HUDEP-2 (cell line): ENCODE measurements around the gene VPS13A.

Experiments
- DNase-seq, 76 experiments: peaks; one replicate each; lab custom pipeline; 2025; ENCODE audit not compliant: unreplicated experiment in 76 of 76; lab: John Stamatoyannopoulos, UW

VPS13A gene

DNA sequence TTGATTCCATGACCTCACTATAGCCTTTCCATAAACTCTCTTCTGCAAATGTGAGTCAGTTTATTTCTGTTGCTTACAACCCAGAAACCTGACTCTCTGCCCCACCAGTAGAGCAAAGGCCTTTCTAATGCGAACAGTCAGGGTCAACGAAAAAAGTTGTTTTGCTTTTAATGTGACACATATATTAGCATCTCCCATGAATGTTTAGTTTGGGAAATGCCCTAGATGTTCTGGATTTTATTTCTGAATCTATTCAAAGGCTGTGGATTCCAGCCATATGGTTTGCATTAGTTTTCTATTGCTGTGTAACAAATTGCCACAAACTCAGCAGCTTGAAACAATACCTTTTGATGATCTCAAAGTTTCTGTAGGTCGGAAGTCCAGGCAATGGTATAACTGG, 277.3 kb downstream of the VPS13A start:
- no peak for DNase-seq

DNA sequence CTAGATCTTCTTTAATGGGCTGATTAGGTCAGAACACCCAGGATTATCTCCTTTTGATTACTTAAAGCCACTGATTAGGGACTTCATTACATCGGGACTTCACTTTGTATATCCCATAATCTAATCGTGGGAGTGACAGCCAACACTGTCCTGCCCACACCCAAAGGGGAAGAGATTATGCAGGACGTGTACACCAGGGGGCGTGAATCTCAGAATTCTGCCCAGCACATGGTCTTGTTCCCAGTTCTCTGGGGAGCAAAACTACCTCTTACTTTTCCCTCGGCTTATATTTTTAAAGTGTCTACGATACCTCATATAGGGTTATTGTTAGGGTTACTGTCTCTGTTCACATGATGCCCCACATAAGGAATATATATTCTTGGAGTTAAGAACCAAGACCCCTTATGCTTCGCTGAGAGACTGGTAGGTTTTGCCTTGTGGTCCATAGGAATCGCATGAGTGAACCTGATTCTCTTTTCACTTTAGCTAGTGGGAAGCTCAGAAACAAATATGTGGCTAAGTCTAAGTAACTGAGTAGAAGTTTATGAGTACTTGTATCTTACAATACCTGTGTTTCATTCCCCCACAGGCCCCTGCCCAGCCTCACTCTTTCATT, 278.1 kb downstream of the VPS13A start:
- DNase-seq = peak in 57 of 76 experiments; percentile 1 to 68 (median 27)

DNA sequence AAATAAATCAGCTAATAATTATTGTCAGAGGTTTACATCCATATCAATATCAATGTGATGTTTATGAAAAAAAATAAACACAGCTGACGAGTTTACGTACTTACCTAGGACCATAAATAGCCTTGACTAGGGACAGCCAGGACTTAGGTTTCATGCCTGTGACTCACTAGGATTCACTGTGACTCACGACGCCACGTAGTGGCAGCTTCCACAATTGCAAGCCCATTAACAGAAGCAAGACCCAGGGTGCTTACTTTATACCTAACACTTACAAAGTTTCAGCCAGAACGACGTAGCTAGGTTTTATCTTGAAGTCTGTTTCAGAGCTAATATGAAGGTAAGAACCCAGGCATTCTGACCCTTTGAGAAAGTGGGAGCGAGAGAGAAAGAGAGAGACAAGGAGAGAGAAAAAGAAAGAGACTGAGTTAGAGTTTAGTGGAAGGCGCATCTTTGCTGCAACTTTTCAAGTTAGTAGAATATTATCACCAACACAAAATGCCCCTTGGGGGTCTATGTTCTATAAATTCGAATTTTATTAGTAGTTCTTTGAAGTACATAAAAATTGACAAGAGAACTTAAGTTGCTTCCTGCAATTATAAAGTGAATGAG, 279.6 kb downstream of the VPS13A start:
- peak in 71 of 76 experiments; percentile 1 to 85 (median 61) for DNase-seq

DNA sequence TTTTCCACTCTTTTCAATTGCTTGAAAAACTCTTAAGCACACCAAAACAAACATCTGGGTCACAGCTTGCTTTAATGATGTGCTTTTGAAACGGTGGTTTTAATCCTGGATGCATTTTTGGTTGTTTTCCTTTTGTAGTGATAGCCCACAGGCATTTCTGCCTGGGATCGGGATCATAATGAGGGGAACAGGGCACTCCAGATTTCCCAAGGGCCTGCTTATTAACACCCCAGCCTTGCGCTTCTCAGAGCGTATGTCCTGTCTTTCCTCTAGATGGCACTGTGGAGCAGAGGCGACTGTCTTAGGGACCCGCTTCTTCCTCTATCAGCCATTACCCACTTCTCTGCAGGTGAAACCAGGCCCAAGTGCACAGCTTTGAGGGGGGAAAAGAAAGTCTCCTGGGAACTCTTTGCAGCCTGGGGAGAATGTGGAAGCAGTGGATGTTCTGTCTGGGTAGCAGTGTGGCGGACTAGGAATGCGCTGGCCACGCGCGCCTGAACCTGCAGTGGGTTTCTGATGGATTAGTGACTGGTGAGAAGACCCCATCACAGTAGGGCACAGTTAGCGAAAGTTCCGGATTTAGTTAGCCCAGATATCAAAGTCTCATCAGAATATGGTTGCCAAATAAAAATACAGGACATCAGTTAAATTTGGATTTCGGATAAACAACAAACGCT, 280.7 kb downstream of the VPS13A start:
- peak in 52 of 76 experiments; percentile 2 to 67 (median 31) for DNase-seq

DNA sequence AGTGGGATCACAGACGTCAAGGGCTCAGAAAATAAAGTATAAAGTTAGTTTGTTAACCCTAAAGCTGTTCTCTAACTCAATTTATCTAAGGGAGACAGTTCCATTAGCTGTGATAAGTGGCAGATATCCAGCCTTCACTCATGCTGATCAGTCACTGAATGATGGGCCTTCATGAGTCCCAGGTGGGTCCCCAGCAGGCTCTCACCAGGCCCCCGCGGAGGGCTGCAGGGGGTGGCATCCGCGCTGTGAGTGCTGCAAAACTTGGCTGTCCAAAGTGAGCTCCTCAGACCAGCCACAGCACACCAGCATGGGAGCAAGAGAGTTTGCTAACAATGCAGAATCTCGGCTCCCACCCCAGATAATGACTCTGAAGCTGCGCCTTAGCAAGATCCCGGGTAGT, 283.6 kb downstream of the VPS13A start:
- DNase-seq = no peak

DNA sequence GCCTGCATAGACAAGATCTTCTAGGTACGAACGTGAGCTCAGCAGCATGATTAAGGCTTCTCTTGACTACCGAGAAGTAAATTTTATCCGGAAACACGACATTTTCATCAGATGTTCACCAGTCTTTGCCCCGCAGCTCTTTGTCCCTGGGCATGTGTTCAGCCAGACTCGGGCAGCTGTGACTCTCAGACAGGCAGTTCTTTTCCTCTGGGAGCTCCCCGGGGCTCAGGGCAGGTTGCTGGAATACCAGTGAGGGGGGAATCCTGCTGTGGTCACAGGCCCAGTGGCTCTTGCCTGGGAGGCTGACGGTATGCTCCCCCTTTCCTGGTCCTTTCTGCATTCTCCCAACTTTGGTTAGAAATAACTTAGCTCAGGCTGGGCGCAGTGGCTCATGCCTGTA, 284.7 kb downstream of the VPS13A start:
- DNase-seq = no peak

DNA sequence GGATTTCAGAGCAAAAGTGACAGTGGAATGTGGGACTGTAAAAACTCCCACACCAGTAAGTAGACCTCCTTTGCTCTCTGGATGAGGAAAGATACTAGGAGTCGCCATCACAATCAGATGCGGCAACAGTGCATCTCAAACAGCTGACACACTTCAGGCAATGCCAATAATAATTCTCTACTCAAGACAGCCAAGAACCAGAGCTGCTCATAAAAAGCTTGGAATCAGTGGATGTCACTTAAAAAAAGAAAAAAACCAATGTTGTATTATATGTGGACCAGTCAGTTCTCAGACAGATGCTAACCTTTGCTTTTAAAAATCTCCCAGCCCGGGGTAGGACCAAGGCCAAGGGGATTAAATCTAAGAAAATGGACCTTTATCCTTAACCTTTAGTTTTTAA, 285.8 kb downstream of the VPS13A start:
- no peak for DNase-seq

DNA sequence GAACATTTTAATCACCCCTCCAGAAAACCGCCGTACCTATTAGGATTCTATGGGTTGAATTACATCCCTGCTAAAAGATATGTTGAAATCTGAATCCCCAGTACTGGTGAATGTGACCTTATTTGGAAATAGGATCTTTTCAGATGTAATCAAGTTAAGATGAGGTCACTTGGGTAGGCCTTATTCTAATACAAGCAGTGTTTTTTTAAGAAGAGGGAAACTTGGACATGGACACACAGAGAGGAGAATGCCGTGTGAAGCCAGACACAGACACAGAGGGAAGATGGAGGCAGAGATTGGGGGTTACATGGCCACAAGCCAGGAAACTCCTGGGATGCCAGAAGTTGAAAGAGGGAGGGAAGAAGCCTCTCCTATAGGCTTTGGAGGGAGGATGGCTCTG, 287.3 kb downstream of the VPS13A start:
- no peak for DNase-seq

DNA sequence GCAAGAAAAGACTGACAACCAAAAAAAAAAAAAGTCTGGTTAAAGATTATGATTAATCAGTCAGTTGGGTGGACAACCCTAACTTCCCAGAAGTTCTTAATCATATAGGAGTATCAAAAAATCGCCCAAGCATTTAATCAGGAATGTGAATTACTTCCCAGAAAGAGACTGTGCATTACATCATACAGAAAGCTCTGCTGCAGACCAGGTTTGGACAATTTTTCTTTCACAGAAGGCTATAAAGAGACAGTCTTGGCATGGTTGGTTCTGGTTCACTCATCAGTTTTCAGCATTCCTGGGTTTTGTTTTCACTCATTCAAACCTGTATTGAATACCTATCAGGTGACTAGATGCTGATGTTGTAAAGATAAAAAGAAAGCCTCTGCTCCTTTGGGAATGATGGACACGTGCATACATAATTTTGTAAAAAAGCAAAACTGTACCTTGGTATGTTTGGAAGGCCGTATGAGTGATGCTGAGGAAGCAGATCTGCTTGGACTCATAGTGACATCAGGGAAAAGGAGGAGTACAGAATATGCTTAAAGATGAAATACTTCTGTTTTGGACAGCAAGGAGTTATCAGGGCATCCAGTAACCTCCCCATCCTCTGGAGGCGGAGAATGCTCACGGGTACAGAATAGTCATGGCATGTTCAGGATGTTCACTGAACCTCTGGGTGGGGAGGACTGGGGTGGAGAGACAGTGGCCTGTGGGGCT, 292.3 kb downstream of the VPS13A start:
- no peak for DNase-seq
